Muscle of arm (tissue), 12 donors: ENCODE measurements around the gene FRMD4A. TPM values are rescaled to one million over a fixed set of nuclear protein-coding genes. Genes with fewer than 3 reads are reported as not detected.
"Not testable (repeated sequence)": the region's sequence is repeated elsewhere in the genome, so short reads cannot be mapped to it uniquely, and the experiment has no call there.

Experiments
- DNase-seq: peaks from one replicate; pipeline ENCODE4 v3.0.0-alpha.2; 2013
- polyA plus RNA-seq, 12 donors: library from polyadenylated mRNA; unstranded; fragments of 120-200 nt; gene quantifications; one replicate each; pipeline ENCODE4 v1.2.1, GENCODE V29; 2013; ENCODE audit not compliant: insufficient read length in 12 of 12

The FRMD4A gene
- polyA plus RNA-seq, 12 donors: 28.4 to 70.7 (median 37.0) TPM; not detected in 1

DNA sequence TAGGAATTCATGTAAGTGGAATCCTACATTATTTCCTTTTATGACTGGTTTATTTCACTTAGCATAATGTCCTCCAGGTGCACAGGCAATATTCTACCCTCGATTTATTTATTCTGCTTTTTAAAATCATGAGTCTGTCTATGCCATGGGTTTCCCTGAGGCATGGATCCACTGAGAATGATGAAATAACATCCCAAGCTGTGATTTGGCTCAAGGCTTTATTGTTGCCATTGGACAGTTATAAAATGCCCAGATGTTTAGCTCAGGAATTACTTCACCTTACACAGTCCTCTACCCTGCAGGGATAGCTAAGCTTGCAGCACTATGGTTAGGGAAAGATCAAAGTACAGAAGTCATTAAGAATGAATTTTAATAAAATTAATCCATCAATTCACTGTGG, 219.5 kb downstream of the FRMD4A start:
- DNase-seq: no peak

DNA sequence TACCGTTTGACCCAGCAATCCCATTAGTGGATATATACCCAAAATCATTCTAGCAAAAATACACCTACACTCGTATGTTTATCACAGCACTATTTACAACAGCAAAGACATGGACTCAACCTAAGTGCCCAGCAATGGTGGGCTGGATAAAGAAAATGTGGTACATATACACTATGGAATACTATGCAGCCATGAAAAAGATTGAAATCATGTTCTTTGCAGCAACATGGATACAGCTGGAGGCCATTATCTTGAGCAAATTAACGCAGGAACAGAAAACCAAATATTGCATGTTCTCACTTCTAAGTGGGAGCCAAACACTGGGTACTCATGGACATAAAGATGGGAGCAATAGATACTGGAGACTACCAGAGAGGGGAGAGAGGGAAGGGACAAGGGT, 223.9 kb downstream of the FRMD4A start:
- no peak for DNase-seq

GRCh38 chr10:14102056-14102455, 228.7 kb downstream of the FRMD4A start:
- no peak for DNase-seq

- no peak for DNase-seq
These were observed 230.8 kb downstream of the FRMD4A start for GRCh38 chr10:14099885-14100284.

- peak; percentile 40 for DNase-seq
These were observed 236.8 kb downstream of the FRMD4A start for GRCh38 chr10:14093730-14094484.

DNA sequence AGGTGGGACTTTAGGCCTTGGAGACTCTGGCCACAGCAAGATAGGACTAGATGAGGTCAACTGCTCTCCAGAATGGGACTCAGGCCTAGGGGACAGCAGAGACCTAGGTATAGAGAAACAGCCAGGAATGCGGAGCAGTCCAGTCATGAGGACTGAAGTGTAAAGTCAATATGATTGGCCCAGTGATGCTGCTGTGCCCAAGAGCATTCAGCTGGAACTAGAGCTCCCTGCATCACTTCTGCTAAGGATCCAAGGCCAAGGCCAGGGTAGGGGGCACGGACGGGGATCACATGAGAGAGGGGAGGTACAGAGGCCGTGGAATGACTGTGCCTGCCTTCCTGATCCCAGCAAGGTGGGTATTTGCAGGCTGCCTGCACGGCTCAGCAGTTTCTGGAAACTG, 237.9 kb downstream of the FRMD4A start:
- DNase-seq: no peak

DNA sequence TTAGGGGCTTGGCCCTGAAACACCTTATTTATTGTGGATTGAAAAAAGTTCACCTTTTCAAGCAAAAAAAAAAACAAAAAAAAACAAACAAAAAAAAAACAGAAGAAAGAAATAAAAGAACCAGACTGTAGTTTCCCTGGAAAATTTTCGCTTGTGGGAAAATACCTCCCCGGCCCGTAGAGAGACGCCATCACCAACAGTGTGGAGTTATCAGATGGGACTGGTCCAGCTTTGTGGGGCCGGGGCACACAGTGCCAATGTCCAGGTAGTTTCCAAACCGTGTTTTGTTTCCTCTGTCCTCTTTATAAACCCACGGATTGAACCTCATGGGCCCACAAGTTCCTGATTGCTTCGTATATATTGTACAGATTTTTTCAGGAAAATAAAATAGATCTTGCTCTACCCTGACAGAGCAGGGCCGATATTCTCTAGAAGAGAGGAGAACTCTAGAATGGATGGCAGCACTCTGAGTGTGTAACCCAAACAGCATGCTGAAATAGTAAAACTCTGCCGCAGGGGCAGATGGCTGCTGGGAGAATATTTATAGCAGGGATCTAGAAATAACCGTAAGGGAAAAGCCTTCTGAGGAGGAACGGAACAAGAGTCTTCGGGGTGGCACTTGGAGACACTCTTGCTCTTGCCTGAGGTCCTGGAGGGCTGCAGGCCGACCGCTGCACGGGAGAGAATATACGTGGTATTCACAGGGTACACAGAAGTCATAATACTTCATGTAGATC, 241.0 kb downstream of the FRMD4A start:
- DNase-seq: no peak

- no peak for DNase-seq
These were observed 243.2 kb downstream of the FRMD4A start for GRCh38 chr10:14087566-14087965.

GRCh38 chr10:14086596-14086995, 244.1 kb downstream of the FRMD4A start:
- no peak for DNase-seq

DNA sequence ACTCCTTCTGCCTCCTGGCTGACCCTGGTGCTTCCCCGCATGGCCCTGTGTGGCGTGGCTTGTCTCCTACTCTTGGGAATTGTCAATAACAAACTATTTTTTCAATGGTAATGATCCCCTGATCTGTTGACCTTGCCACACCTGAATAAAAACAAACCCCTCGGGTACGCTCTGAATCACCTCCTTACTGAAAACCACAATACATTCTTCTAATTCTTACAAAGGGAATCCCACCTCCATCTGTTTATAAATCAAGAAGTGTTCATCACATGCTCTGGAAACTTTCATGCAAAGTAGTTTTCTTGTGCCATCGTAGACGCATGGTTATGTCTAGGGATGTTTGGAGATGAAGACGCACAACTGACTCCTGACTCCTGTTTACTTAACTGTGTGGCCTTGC, 245.8 kb downstream of the FRMD4A start:
- DNase-seq: no peak

DNA sequence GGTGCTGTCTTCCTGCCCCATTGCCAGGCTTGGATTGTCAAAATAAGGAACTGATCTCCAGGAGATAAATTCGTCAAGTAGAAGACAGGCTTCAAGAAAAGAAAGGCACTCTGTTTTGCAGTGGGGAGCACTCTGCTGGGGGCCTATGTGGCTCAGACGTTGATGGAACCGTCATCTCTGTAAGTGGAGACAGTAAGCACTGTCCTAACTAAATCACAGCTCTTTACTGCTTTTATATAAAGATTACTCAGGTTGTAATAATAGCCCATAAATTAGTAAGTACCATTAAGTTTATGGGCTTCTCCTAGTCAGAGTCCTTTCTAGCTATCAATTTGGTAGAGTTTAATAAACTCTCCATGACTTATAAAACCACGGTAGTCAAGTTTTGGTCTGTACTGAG, 249.9 kb downstream of the FRMD4A start:
- DNase-seq: no peak

- no peak for DNase-seq
These were observed 253.3 kb downstream of the FRMD4A start for GRCh38 chr10:14077430-14077829.

DNA sequence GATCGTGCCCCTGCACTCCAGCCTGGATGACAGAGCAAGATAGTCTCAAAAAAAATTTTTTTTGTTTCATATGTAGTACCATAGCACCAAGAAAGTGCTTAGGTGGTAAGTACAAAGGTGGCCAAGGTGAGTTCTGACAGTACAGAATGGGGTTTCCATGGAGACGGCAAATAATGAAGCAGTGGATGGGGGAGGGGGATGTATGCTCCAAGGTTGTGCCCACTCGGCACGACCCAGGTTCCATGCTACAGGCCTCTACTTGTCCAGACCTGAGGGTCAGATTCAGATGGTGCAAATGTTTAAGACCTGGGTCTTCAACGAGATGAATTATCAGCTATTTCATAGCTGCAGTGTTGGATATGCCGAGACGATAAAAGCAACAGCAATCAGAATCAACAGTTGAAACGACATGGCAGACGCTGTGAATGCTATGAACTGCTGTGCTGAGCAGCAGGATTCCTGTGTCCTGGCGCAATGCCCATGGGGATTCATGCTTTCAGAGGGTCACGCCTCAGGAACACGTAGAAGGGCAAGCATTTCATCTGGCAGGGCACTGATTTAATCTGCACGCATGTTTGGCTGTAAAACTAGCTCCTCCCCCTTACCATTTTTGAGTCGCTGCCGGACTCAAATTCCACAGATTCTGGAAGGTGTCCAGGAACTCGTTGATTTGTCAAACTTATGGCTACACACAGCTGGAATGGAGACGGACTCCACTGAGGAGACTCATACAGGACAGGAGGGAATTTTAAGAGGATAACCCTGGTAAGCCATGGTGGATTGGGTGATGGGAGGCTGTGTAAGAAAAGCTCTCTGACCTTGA, 256.5 kb downstream of the FRMD4A start:
- peak; percentile 90 for DNase-seq

- DNase-seq: no peak
These were observed 258.2 kb downstream of the FRMD4A start for GRCh38 chr10:14072541-14072940.

DNA sequence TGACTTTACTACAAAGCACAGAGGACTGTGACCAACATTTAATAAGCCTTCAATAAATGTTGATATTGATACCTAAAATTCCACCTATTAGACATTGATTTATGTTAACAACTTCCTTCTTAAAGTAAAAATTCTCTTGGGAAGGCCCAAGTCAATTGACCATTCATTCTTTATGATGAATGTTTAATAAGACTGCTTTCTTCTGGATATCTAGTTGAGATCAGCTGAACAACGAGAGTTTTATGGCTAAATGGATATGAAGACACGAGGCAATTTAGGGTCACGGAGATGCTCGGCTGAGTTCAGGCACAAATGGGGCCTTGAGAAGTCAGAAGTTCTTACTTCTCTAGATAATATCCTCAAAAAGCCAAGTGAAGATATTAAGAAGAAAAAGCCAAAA, 258.8 kb downstream of the FRMD4A start:
- DNase-seq: no peak

- no peak for DNase-seq
These were observed 262.0 kb downstream of the FRMD4A start for GRCh38 chr10:14068601-14069250.

DNA sequence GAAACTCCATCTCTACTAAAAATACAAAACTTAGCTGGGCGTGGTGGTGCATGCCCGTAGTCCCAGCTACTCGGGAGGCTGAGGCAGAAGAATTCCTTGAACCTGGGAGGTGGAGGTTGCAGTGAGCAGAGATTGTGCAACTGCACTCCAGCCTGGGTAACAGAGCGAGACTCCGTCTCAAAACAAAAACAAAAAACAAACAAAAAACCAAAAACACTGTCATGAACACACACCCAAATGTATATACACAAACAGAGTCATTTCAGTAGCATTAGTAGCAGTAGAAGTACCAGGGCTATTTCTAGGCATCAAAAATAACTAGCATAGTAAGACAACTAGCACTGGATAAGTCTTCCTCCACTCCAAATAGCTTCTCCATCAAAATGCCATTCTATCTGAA, 263.1 kb downstream of the FRMD4A start:
- not testable (repeated sequence) for DNase-seq

- DNase-seq: no peak
These were observed 264.6 kb downstream of the FRMD4A start for GRCh38 chr10:14066106-14066505.

DNA sequence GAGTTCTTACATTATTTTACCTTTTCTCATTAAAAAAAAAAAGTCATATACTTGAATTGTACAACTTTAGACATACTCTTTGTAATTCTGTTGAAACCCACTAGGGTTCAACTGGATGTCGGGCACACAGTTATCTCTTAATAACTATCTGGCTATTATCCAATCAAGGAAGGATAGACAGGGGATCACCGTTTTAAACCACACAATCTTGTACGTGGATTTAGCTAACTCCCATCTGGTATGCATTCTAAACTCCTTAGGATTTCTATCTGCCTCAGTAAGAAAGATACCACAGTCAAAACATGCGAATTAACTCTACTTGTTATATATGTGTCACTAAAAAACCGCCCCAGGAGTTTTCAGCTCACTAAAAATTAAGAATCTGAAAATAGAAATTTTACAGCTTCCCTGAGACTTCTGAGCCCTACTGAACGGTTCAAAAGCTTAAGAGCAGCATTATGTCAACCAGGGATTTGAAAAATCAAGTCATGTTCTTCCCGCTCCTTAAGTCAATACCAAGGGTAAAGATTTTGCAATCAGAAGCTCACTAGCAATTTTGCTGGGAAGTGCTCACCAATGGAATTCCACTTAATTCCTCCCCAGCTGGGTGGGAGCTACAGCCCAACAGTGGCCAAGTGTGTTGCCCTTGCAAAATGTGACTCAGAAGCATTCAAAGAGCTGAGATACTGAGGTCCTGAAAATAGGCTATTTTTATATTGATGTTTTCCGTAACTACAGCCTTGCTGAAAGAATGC, 267.0 kb downstream of the FRMD4A start:
- no peak for DNase-seq

DNA sequence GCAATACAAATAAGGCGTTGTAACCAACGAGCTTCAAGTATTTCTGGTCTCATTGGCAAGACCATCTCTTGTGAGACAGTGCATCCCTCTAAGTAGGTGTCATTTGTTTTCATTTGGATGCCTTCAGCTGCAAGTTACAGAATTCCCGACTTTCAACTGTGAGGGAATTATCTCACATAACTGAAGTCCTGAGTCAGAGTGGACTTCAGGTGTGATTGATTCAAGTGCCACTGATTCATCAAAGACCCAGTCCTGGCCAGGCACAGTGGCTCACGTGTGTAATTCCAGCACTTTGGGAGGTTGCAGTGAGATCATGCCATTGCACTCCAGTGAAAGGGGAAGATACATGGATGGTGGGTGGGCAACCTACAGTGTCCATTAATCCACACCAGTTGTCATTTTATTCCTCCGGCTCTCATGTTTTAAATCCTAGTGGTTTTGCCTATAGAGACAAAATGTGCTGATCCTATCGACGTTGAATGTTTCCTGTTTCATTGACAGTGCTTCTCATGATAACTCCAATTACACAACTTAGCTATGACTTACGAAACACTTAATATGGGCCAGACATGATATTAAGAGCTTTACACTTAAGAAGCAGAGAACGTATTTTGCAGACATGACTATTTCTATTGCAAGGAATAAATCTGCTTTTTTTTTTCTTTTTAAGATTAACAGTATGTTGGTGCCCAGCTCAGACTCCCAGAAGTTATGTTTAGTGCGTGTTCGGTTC, 268.0 kb downstream of the FRMD4A start:
- no peak for DNase-seq
